ENCODE measurements around the gene CSNK1A1L. TPM values are rescaled to one million over a fixed set of nuclear protein-coding genes. Genes with fewer than 3 reads are reported as not detected.

CSNK1A1L gene
- total and polyA plus RNA-seq, 11 donors, result not detected

DNA sequence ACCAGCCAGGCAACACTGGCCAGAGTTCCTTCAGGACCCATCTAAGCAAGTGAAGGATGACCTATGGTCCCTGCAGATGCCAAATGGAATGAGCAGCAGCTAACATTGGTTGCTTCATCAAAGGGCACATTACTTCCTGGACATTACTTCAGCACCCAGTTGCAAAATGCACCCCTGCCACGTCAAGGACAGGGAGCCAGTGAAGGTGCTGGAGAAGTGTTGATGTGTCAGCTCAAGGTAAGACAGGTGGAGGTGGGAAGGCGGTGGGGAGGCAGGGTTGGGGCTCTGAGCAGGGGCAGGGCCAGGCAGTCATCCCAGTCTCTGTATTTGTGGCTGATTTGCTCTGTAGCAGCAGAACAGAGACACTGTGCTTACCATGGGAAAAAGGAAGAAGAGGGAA, 14.6 kb downstream of the CSNK1A1L start:
- H3K9me3 ChIP-seq, result no peaks in the 10 kb centered on the region
- H3K27ac ChIP-seq, result no peak overlapping the region
- DNase-seq (peak in 1 of 5 donors; percentile 24), ATAC-seq (peak in 2 of 4 donors; percentile 41 to 42)
- H3K36me3 ChIP-seq, result no peaks in the 10 kb centered on the region
- no peak for TF ChIP-seq POLR2A (IDR thresholded peaks at IDR 0.05)
- TF ChIP-seq, protein P1, sequence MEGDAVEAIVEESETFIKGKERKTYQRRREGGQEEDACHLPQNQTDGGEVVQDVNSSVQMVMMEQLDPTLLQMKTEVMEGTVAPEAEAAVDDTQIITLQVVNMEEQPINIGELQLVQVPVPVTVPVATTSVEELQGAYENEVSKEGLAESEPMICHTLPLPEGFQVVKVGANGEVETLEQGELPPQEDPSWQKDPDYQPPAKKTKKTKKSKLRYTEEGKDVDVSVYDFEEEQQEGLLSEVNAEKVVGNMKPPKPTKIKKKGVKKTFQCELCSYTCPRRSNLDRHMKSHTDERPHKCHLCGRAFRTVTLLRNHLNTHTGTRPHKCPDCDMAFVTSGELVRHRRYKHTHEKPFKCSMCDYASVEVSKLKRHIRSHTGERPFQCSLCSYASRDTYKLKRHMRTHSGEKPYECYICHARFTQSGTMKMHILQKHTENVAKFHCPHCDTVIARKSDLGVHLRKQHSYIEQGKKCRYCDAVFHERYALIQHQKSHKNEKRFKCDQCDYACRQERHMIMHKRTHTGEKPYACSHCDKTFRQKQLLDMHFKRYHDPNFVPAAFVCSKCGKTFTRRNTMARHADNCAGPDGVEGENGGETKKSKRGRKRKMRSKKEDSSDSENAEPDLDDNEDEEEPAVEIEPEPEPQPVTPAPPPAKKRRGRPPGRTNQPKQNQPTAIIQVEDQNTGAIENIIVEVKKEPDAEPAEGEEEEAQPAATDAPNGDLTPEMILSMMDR (IDR thresholded peaks at IDR 0.05), result no peak
- no peaks in the 10 kb centered on the region for H3K27me3 ChIP-seq
- intact Hi-C loops (cut with DNase I), result no loop called here
- 81 to 88% (median 82%) methylated on average over 2 of the region's 2 CpGs for WGBS, 4 donors
- H3K4me1 ChIP-seq, result peaks cover 0 to 3% (median 0%) of the 10 kb centered on the region in 12 donors
- no peak overlapping the region for H3K4me3 ChIP-seq

DNA sequence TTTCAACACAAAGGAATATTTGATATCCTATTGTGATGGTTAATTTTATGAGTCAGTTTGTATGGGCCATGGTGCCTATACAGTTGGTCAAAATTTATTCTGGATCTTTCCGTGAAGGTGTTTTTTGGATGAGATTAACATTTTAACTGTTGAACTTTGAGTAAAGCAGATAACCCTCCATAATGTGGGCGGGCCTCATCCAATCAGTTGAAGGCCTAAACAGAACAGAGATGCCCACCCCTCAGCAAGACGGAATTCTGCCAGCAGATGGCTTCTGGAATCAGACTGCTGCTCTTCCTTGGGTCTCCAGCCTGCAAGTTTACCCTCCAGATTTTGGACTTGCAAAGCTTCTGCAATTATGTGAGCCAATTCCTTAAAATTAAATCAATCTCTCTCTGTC, 16.0 kb downstream of the CSNK1A1L start:
- Histone ChIP-seq H3K9me3 (no peaks in the 10 kb centered on the region), H3K27ac (no peak overlapping the region), H3K36me3 (no peaks in the 10 kb centered on the region), H3K27me3 (no peaks in the 10 kb centered on the region), H3K4me1 (peaks cover 0 to 3% (median 0%) of the 10 kb centered on the region in 12 donors), H3K4me3 (no peak overlapping the region)
- no peak for DNase-seq
- 93 to 96% (median 94%) methylated on average over 3 of the region's 3 CpGs for WGBS, 4 donors
- no peak for ATAC-seq
- no peak for TF ChIP-seq POLR2A (IDR thresholded peaks at IDR 0.05)
- TF ChIP-seq, protein P1 (IDR thresholded peaks at IDR 0.05), result no peak
- intact Hi-C loops (cut with DNase I), result no loop called here

DNA sequence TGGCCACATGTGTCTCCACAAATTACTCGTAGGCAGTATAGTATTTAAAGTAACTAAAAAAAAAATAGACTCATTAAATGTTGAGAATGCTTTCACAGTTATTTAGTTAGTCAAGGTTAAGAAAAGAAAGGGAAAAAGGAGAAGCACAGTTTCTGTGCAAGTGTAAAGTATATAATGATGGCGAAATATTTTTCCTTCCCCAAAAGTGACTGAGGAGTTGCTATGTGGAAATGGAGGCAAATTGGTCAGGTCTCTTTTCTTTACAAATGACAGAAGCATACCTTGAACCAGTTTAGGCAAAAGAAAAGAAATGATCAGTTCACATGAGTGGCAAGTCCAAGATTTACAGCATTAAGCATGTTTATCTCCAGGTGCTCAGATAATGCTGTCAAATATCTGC, 18.0 kb downstream of the CSNK1A1L start:
- H3K9me3 ChIP-seq, result no peaks in the 10 kb centered on the region
- WGBS, 4 donors, result 76 to 84% (median 80%) methylated on average over 2 of the region's 2 CpGs

DNA sequence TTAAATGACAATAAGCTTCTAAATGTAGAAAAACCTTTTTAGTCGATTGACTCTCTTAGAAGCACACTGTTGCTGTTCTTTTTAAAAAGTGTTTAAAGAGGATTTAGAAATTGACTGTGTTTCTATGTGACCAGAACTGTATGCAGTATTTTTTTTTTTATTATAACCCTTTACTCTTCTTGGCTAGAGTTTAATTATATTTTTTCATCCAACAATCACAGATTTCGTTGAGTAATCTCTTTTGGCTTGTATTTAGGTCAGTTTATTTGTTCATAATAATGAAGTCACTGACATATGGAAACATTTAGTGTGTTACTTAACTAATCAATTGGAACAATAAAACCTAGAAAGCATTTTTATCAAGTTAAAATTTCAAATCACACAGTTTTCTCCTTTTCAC, 19.9 kb downstream of the CSNK1A1L start:
- DNase-seq (no peak), ATAC-seq (no peak)
- Histone ChIP-seq H3K4me1 (peaks cover 0 to 3% (median 0%) of the 10 kb centered on the region in 12 donors), H3K4me3 (no peak overlapping the region), H3K9me3 (no peaks in the 10 kb centered on the region), H3K27ac (no peak overlapping the region), H3K27me3 (no peaks in the 10 kb centered on the region), H3K36me3 (no peaks in the 10 kb centered on the region)
- intact Hi-C loops (cut with DNase I), result no loop called here
- no peak for TF ChIP-seq POLR2A (IDR thresholded peaks at IDR 0.05)
- TF ChIP-seq, protein P1 (IDR thresholded peaks at IDR 0.05), result no peak
- 60 to 72% (median 65%) methylated on average over 2 of the region's 2 CpGs for WGBS, 4 donors

More for the DNA sequence above, 18.0 kb downstream of the CSNK1A1L start:
- TF ChIP-seq, protein P1 (IDR thresholded peaks at IDR 0.05), result no peak
- no peak for TF ChIP-seq POLR2A (IDR thresholded peaks at IDR 0.05)
- Histone ChIP-seq H3K27ac (no peak overlapping the region), H3K36me3 (no peaks in the 10 kb centered on the region), H3K4me1 (peaks cover 0 to 3% (median 0%) of the 10 kb centered on the region in 12 donors), H3K4me3 (no peak overlapping the region), H3K27me3 (no peaks in the 10 kb centered on the region)
- ATAC-seq, result no peak
- DNase-seq, result no peak
- intact Hi-C loops (cut with DNase I), result no loop called here

All from heart left ventricle (tissue), 16 donors.